Ishikawa (cell line): ENCODE results near the gene GPR137B.

Source experiments
- CEBPB ChIP-seq: IDR thresholded peaks from 2 replicates; pipeline ENCODE4 v1.6.1; 2012
- CREB1 ChIP-seq: IDR thresholded peaks from 2 replicates; pipeline ENCODE4 v1.6.1; 2012; ENCODE audit warnings: low read depth
- EGR1 ChIP-seq: IDR thresholded peaks from 2 replicates; pipeline ENCODE4 v1.6.1; 2012
- EP300 ChIP-seq: IDR thresholded peaks from 2 replicates; pipeline ENCODE4 v1.6.1; 2012; ENCODE audit warnings: borderline replicate concordance
- FOXM1 ChIP-seq: IDR thresholded peaks from 2 replicates; pipeline ENCODE4 v1.6.1; 2012; ENCODE audit warnings: low read depth, borderline replicate concordance
- MAX ChIP-seq: IDR thresholded peaks from 2 replicates; pipeline ENCODE4 v1.6.1; 2012
- NFIC ChIP-seq: IDR thresholded peaks from 2 replicates; pipeline ENCODE4 v1.6.1; 2012
- RAD21 ChIP-seq: IDR thresholded peaks from 2 replicates; pipeline ENCODE4 v1.6.1; 2012; ENCODE audit warnings: low read depth
- TAF1 ChIP-seq: IDR thresholded peaks from 2 replicates; pipeline ENCODE4 v1.6.1; 2012; ENCODE audit warnings: low read depth, mild to moderate bottlenecking
- TCF12 ChIP-seq: IDR thresholded peaks from 2 replicates; pipeline ENCODE4 v1.6.1; 2012; ENCODE audit warnings: low read depth
- TEAD4 ChIP-seq: IDR thresholded peaks from 2 replicates; pipeline ENCODE4 v1.6.1; 2012
- YY1 ChIP-seq: IDR thresholded peaks from 2 replicates; pipeline ENCODE4 v1.6.1; 2012; ENCODE audit warnings: low read depth
- ZBTB7A ChIP-seq: IDR thresholded peaks from 2 replicates; pipeline ENCODE4 v1.6.1; 2012; ENCODE audit warnings: low read depth
- TF ChIP-seq, protein P1 (sequence below): IDR thresholded peaks from 2 replicates; pipeline ENCODE4 v1.6.1; 2012; ENCODE audit warnings: low read depth, mild to moderate bottlenecking
- TF ChIP-seq, protein P2 (sequence below): IDR thresholded peaks from 2 replicates; pipeline ENCODE4 v1.6.1; 2012

GPR137B gene

DNA sequence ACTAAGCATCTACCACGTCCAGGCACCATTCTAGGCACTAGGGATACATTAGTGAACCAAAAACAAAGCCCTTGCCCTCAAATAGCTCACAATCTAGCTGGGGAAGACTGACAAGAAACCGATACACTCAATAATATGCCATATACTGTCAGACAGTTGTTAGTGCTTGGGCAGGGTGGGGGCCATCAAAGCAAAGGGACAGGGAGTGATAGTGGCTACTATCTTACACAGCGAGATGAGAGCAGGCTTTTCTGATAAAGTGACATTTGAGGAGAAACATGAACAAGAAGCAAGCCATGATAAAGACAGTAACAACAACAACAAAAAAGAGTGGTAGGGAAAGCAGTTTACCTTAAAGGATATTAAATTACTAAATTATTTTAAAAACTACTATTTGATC lies 98.3 kb downstream of the GPR137B start:
- TF ChIP-seq TEAD4, result no peak
- no peak for TF ChIP-seq FOXM1
- no peak for TF ChIP-seq TAF1
- TF ChIP-seq CEBPB, result no peak
- TF ChIP-seq MAX, result no peak
- TF ChIP-seq, protein P1, sequence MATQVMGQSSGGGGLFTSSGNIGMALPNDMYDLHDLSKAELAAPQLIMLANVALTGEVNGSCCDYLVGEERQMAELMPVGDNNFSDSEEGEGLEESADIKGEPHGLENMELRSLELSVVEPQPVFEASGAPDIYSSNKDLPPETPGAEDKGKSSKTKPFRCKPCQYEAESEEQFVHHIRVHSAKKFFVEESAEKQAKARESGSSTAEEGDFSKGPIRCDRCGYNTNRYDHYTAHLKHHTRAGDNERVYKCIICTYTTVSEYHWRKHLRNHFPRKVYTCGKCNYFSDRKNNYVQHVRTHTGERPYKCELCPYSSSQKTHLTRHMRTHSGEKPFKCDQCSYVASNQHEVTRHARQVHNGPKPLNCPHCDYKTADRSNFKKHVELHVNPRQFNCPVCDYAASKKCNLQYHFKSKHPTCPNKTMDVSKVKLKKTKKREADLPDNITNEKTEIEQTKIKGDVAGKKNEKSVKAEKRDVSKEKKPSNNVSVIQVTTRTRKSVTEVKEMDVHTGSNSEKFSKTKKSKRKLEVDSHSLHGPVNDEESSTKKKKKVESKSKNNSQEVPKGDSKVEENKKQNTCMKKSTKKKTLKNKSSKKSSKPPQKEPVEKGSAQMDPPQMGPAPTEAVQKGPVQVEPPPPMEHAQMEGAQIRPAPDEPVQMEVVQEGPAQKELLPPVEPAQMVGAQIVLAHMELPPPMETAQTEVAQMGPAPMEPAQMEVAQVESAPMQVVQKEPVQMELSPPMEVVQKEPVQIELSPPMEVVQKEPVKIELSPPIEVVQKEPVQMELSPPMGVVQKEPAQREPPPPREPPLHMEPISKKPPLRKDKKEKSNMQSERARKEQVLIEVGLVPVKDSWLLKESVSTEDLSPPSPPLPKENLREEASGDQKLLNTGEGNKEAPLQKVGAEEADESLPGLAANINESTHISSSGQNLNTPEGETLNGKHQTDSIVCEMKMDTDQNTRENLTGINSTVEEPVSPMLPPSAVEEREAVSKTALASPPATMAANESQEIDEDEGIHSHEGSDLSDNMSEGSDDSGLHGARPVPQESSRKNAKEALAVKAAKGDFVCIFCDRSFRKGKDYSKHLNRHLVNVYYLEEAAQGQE, result no peak
- no peak for TF ChIP-seq NFIC
- TF ChIP-seq, protein P2, sequence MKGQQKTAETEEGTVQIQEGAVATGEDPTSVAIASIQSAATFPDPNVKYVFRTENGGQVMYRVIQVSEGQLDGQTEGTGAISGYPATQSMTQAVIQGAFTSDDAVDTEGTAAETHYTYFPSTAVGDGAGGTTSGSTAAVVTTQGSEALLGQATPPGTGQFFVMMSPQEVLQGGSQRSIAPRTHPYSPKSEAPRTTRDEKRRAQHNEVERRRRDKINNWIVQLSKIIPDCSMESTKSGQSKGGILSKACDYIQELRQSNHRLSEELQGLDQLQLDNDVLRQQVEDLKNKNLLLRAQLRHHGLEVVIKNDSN, result no peak
- no peak for TF ChIP-seq EP300
- no peak for TF ChIP-seq TCF12
- no peak for TF ChIP-seq CREB1

GRCh38 chr1:236242568-236242967 lies 100.2 kb downstream of the GPR137B start:
- TF ChIP-seq EP300 (no peak), TEAD4 (no peak), EGR1 (no peak), TCF12 (no peak), ZBTB7A (no peak), FOXM1 (no peak), TAF1 (no peak), YY1 (no peak), MAX (no peak), RAD21 (no peak)

DNA sequence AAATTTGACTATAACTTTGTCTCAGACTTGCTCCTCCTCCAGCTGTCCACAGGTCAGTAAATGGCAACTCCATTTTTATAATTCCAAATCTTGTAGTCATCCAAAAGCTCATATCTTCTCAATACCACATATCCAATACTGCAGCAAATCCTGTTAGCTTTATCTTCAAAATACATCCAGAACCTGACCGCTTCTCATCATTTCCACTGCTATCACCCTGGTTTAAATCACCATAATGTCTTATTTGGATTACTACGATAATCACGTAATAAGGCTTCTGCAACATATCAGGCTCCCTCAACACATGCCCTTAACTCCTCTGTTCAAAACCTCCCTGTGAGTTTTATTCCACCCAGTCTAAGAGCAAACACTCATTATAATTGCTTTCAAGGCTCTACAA lies 104.9 kb downstream of the GPR137B start:
- TF ChIP-seq CREB1, result no peak
- no peak for TF ChIP-seq CEBPB
- TF ChIP-seq MAX, result no peak
- no peak for TF ChIP-seq TAF1
- no peak for TF ChIP-seq TEAD4
- TF ChIP-seq, protein P1, result no peak
- TF ChIP-seq EGR1, result no peak
- TF ChIP-seq NFIC, result no peak
- TF ChIP-seq, protein P2, result no peak
- TF ChIP-seq RAD21, result no peak
- no peak for TF ChIP-seq EP300

- TF ChIP-seq, protein P2, result no peak
- TF ChIP-seq MAX (no peak), CREB1 (no peak), TEAD4 (no peak), TAF1 (no peak), ZBTB7A (no peak), NFIC (no peak), TCF12 (no peak), EGR1 (no peak), EP300 (no peak), FOXM1 (no peak), RAD21 (no peak), YY1 (no peak), CEBPB (no peak)
- TF ChIP-seq, protein P1, result no peak
Measured at GRCh38 chr1:236251587-236251986, 109.2 kb downstream of the GPR137B start.
